ENCODE data around the gene CAPN5. TPM values are rescaled to one million over a fixed set of nuclear protein-coding genes. Genes with fewer than 3 reads are reported as not detected.
A peak's percentile ranks its signal among the peaks of the same experiment; 100 is the strongest.

The CAPN5 gene
- total RNA-seq, 1 experiment from 2014 or later = 27.4 TPM

DNA sequence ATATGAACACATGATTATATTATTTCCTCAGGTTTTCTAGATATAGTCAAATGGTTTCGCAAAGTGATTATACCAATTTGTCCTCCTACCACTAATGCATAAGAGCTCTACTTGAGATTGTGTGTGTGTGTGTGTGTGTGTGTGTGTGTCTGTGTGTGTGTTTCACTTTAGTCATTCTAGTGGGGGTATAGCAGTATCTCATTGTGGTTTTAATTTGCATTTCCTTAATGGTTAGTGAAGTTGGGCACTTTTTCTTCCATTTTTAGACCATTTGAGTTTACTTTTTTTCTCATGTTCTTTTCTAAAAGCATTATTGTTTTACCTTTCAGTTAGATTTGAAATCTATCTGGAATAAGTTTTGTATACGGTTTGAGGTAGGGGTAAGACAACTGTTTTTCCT lies 12.9 kb downstream of the CAPN5 start (continued):
- TF ChIP-seq, protein P1, sequence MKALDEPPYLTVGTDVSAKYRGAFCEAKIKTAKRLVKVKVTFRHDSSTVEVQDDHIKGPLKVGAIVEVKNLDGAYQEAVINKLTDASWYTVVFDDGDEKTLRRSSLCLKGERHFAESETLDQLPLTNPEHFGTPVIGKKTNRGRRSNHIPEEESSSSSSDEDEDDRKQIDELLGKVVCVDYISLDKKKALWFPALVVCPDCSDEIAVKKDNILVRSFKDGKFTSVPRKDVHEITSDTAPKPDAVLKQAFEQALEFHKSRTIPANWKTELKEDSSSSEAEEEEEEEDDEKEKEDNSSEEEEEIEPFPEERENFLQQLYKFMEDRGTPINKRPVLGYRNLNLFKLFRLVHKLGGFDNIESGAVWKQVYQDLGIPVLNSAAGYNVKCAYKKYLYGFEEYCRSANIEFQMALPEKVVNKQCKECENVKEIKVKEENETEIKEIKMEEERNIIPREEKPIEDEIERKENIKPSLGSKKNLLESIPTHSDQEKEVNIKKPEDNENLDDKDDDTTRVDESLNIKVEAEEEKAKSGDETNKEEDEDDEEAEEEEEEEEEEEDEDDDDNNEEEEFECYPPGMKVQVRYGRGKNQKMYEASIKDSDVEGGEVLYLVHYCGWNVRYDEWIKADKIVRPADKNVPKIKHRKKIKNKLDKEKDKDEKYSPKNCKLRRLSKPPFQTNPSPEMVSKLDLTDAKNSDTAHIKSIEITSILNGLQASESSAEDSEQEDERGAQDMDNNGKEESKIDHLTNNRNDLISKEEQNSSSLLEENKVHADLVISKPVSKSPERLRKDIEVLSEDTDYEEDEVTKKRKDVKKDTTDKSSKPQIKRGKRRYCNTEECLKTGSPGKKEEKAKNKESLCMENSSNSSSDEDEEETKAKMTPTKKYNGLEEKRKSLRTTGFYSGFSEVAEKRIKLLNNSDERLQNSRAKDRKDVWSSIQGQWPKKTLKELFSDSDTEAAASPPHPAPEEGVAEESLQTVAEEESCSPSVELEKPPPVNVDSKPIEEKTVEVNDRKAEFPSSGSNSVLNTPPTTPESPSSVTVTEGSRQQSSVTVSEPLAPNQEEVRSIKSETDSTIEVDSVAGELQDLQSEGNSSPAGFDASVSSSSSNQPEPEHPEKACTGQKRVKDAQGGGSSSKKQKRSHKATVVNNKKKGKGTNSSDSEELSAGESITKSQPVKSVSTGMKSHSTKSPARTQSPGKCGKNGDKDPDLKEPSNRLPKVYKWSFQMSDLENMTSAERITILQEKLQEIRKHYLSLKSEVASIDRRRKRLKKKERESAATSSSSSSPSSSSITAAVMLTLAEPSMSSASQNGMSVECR (CRISPR knock-in tag; IDR thresholded peaks at IDR 0.05; ENCODE audit: borderline replicate concordance) = no peak
- TF ChIP-seq, protein P2, sequence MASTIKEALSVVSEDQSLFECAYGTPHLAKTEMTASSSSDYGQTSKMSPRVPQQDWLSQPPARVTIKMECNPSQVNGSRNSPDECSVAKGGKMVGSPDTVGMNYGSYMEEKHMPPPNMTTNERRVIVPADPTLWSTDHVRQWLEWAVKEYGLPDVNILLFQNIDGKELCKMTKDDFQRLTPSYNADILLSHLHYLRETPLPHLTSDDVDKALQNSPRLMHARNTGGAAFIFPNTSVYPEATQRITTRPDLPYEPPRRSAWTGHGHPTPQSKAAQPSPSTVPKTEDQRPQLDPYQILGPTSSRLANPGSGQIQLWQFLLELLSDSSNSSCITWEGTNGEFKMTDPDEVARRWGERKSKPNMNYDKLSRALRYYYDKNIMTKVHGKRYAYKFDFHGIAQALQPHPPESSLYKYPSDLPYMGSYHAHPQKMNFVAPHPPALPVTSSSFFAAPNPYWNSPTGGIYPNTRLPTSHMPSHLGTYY (CRISPR knock-in tag; IDR thresholded peaks at IDR 0.05) = no peak

DNA sequence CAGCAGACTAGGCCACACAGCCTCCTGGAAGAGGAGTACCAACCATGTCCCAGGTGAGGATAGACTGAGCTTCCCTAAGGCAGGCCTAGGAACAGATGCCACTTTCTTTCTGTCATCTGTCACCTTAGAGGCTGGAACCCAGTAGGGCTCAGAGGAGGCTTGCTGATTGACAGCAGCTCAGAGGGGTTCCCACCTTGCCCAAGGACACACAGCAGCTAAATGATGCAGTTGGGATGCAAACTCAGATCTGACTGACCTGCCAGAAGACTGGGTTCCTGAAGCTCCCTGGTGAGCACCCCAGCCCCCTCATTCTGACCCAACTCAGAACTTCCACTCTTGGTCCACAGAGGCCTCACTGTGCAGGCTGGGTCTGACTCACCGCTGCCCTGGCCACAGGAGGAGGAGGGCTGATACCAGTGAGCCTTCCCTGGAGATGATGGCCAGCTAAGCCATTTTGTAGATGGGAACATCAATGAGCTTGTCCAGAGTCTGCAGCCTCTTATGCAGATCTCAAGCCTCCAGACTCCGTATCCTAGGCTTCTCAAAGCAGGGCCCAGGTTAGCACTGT lies 14.0 kb downstream of the CAPN5 start:
- peaks cover 6% of the 10 kb centered on the region; the same call in 1 of the 2 replicates for H3K4me1 Mint-ChIP-seq
- no peaks in the 10 kb centered on the region; the same call in 1 of the 2 replicates for H3K36me3 Mint-ChIP-seq
- H3K9me3 Mint-ChIP-seq = peaks cover 22% of the 10 kb centered on the region
- no peak for TF ChIP-seq GABPB1 (CRISPR knock-in tag; IDR thresholded peaks at IDR 0.05)
- TF ChIP-seq JAZF1 (CRISPR knock-in tag; IDR thresholded peaks at IDR 0.05) = no peak
- TF ChIP-seq MXD4 (CRISPR knock-in tag; IDR thresholded peaks at IDR 0.05; ENCODE audit: borderline replicate concordance) = no peak
- ATAC-seq = no peak
- ChIA-PET POLR2A (no interaction called here), CTCF (interaction anchor here (1.0 to 1.9 kb wide), 3 partner anchors 10 to 108 kb away, joined by 3 to 15 read pairs (median 4); no protein-coding TSS in a partner anchor)
- DNase-seq (ENCODE audit: low spot score) = no peak
- no peak overlapping the region for H3K27ac Mint-ChIP-seq
- H3K27me3 Mint-ChIP-seq (ENCODE audit: low read depth) = no peaks in the 10 kb centered on the region
- no peak overlapping the region for H3K4me3 Mint-ChIP-seq

DNA sequence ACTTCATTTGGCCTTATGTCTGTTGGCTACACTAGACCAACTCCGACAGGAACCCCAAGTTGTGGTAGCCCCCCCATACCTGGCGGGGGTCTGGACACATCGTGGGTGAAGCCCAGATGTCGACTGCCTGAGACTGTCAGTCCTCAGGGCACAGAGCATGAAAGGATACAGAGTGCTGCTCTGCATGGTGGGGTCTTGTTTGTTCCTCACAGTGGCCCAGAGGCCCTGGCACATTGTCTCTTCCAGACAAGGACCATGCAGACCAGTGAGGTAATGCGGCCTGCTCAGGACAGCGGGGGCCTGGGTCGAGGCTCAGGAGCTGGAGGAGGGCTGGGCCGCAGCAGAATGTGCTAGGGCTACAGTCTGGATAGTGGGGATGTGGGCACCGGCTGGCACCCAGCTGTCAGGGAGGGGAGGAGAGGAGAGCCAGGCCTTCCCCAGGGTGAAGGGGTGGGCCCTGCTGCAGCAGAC lies 14.6 kb downstream of the CAPN5 start:
- H3K4me1 Mint-ChIP-seq = peaks cover 6% of the 10 kb centered on the region; the same call in 1 of the 2 replicates
- H3K9me3 Mint-ChIP-seq = peaks cover 22% of the 10 kb centered on the region
- H3K27me3 Mint-ChIP-seq (ENCODE audit: low read depth) = no peaks in the 10 kb centered on the region
- no peaks in the 10 kb centered on the region; the same call in 1 of the 2 replicates for H3K36me3 Mint-ChIP-seq
- H3K27ac Mint-ChIP-seq = no peak overlapping the region; the same call in 1 of the 2 replicates
- CTCF ChIA-PET = interaction anchor here (0.5 to 2.2 kb wide), 6 partner anchors 10 to 198 kb away, joined by 3 to 48 read pairs (median 6); no protein-coding TSS in a partner anchor
- POLR2A ChIA-PET = no interaction called here
- H3K4me3 Mint-ChIP-seq = no peak overlapping the region
- ATAC-seq (no peak), DNase-seq (ENCODE audit: low spot score) (peak; percentile 5)
- TF ChIP-seq ESRRA (CRISPR knock-in tag; IDR thresholded peaks at IDR 0.05; ENCODE audit: borderline replicate concordance) (no peak), RELA (CRISPR knock-in tag; IDR thresholded peaks at IDR 0.05; ENCODE audit: borderline replicate concordance) (no peak), SMAD3 (CRISPR knock-in tag; IDR thresholded peaks at IDR 0.05; ENCODE audit: borderline replicate concordance) (no peak), ZNF317 (CRISPR knock-in tag; IDR thresholded peaks at IDR 0.05; ENCODE audit: borderline replicate concordance, low read depth) (no peak), FOXJ3 (CRISPR knock-in tag; IDR thresholded peaks at IDR 0.05; ENCODE audit: borderline replicate concordance) (no peak), NR2C2 (CRISPR knock-in tag; IDR thresholded peaks at IDR 0.05) (no peak), ZNF532 (CRISPR knock-in tag; IDR thresholded peaks at IDR 0.05; ENCODE audit: borderline replicate concordance) (no peak), TCF7 (CRISPR knock-in tag; IDR thresholded peaks at IDR 0.05; ENCODE audit: low read depth) (no peak), KAT7 (CRISPR knock-in tag; IDR thresholded peaks at IDR 0.05; ENCODE audit: borderline replicate concordance) (no peak), IRF2 (CRISPR knock-in tag; IDR thresholded peaks at IDR 0.05; ENCODE audit: borderline replicate concordance, low read depth) (no peak), PRRX2 (CRISPR knock-in tag; IDR thresholded peaks at IDR 0.05) (no peak), FOXP1 (CRISPR knock-in tag; IDR thresholded peaks at IDR 0.05; ENCODE audit: borderline replicate concordance) (no peak), ZMAT4 (CRISPR knock-in tag; IDR thresholded peaks at IDR 0.05) (no peak)
- TF ChIP-seq, protein P3, sequence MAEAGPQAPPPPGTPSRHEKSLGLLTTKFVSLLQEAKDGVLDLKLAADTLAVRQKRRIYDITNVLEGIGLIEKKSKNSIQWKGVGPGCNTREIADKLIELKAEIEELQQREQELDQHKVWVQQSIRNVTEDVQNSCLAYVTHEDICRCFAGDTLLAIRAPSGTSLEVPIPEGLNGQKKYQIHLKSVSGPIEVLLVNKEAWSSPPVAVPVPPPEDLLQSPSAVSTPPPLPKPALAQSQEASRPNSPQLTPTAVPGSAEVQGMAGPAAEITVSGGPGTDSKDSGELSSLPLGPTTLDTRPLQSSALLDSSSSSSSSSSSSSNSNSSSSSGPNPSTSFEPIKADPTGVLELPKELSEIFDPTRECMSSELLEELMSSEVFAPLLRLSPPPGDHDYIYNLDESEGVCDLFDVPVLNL (CRISPR knock-in tag; IDR thresholded peaks at IDR 0.05; ENCODE audit: borderline replicate concordance, low read depth) = no peak
- TF ChIP-seq, protein P4, sequence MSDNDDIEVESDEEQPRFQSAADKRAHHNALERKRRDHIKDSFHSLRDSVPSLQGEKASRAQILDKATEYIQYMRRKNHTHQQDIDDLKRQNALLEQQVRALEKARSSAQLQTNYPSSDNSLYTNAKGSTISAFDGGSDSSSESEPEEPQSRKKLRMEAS (CRISPR knock-in tag; IDR thresholded peaks at IDR 0.05) = no peak
